BJ (cell line): Measurements from ENCODE around the gene LAMA2. TPM values are rescaled to one million over a fixed set of nuclear protein-coding genes. Genes with fewer than 3 reads are reported as not detected.

ENCODE experiments used
- CTCF ChIA-PET: fragments of 350-600 bp; formaldehyde crosslinking; extraction: SDS; loops from one replicate; lab custom pipeline; 2021; ENCODE audit warnings: antibody characterized with exemption, inconsistent platforms; lab: Yijun Ruan, JAX
- POLR2A ChIA-PET: fragments of 300-600 bp; sonication (Branson Sonifier 250); formaldehyde crosslinking; extraction: SDS; loops from one replicate; lab custom pipeline; 2021; ENCODE audit warnings: antibody characterized with exemption; lab: Charles Lee
- DNase-seq: peaks from one replicate; pipeline ENCODE4 v3.0.0-alpha.2; 2011; ENCODE audit warnings: low read depth
- H3K27me3 ChIP-seq: 2 replicates; pipeline ENCODE4 v1.6.0; 2011; ENCODE audit warnings: low read length; ENCODE audit not compliant: control insufficient read depth, insufficient read depth
- H3K36me3 ChIP-seq: 2 replicates; pipeline ENCODE4 v1.5.1; 2011; ENCODE audit warnings: low read length; ENCODE audit not compliant: control insufficient read depth, insufficient read depth
- H3K4me3 ChIP-seq: 2 replicates; pipeline ENCODE4 v1.5.1; 2011; ENCODE audit warnings: low read depth, mild to moderate bottlenecking, control low read depth, low read length
- polyA plus RNA-seq: library from polyadenylated mRNA; depleted of rRNA; stranded (reverse); fragments of >200 nt; gene quantifications from 2 replicates; pipeline ENCODE4 v1.2.3, GENCODE V29; 2011
- TF ChIP-seq, protein P1 (sequence below): IDR thresholded peaks from 2 replicates; pipeline ENCODE4 v1.5.1; 2011; ENCODE audit warnings: low read depth, mild to moderate bottlenecking, control low read depth, inconsistent platforms, low read length, moderate library complexity; ENCODE audit not compliant: insufficient read depth

LAMA2 gene
- polyA plus RNA-seq, 1 experiment: 50.0 TPM

DNA sequence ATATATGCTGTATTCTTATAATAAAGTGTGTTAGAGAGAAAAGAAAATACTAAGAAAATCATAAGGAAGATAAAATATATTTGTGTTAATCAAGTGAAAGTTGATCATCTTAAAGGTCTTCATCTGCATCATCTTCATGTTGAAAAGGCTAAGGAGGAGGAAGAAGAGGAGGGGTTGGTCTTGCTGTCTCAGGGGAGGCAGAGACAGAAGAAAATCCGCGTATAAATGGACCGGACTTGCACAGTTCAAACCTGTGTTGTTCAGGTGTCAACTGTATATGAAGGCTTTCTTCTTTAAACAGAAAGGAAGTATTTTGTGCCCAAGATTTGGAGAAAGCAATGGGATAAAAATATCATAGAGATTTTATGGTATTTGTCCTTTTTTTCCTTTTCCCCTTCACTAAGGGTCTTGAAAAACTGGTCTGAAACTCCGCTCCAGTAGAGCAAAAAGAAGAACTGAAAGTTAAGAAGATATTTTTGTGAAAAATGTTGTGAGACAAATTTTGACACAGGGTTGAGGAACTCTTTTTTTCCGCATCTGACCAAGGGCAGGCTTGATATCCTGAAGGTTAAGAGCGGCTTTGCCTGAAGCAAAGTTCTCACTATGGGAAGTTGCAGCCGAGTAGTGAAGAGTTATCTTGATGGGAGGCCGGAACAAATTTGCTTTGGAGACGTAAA, 350.7 kb downstream of the LAMA2 start:
- TF ChIP-seq, protein P1, sequence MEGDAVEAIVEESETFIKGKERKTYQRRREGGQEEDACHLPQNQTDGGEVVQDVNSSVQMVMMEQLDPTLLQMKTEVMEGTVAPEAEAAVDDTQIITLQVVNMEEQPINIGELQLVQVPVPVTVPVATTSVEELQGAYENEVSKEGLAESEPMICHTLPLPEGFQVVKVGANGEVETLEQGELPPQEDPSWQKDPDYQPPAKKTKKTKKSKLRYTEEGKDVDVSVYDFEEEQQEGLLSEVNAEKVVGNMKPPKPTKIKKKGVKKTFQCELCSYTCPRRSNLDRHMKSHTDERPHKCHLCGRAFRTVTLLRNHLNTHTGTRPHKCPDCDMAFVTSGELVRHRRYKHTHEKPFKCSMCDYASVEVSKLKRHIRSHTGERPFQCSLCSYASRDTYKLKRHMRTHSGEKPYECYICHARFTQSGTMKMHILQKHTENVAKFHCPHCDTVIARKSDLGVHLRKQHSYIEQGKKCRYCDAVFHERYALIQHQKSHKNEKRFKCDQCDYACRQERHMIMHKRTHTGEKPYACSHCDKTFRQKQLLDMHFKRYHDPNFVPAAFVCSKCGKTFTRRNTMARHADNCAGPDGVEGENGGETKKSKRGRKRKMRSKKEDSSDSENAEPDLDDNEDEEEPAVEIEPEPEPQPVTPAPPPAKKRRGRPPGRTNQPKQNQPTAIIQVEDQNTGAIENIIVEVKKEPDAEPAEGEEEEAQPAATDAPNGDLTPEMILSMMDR: no peak
- DNase-seq: no peak
- POLR2A ChIA-PET: no interaction called here
- CTCF ChIA-PET: no interaction called here
- H3K27me3 ChIP-seq: no peaks in the 10 kb centered on the region
- H3K36me3 ChIP-seq: no peaks in the 10 kb centered on the region
- no peak overlapping the region for H3K4me3 ChIP-seq

DNA sequence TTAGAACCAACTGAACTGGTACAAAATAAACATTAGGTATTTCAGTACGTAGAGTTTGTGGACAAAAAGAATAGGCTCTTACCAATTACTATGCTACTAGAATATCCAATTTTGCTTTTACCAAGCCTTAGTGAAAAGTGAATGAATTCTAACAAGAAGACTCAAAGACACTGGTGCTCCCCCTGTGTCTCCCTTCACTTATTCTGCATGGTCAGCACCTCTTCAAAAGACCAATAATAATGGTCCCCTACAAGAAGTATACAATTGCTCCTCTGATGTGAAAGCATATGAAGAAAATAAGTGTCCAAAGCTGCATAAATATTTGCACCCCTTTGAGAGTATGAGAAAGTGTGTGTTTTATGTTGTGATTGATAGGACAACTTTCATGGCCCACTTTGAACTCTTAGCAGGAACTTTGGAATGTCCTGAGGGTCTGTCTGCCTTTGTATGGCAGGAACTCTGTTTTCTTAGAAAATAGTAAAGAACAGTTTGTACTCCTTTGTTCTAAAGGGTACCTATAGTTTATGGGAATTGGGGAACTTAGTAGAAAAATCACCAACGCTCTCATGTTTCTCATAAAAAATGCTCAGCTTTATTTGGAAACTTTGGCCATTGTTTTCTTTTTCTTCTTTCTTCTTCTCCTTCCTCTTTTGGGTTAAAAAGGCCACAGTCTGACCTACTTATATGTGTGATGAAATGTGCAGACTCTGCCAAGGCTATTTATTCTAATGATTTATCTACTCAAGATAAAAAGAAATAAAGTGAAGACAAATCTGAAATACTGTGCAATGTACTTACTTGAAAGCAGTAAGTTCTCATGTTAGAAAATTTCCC, 352.4 kb downstream of the LAMA2 start:
- DNase-seq: no peak
- TF ChIP-seq, protein P1: no peak
- Histone ChIP-seq H3K27me3 (no peaks in the 10 kb centered on the region), H3K4me3 (no peak overlapping the region), H3K36me3 (no peaks in the 10 kb centered on the region)
- ChIA-PET POLR2A (no interaction called here), CTCF (no interaction called here)

DNA sequence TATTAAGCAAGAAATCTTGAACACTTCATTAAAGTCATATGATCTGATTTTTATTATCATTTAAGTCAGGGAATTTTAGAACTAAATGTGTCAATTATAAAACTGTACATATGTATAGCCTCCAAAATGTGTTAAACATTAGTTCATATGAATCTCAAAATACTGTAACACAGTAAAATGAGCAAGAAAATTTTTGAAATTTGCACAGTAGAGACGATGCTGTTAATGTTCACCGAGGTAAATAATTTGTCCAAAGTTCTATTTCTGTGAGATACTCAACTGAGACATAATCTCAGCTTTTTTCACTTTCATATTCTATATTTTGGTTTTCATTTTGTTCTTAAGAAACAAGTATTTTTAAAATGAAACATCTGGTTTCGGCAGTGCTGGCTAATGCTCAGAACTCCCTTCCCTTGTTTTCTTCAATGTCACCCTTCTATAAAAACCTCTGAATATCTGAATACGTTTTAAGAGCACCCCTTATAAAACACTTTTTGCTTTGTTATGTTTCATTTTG, 353.1 kb downstream of the LAMA2 start:
- Histone ChIP-seq H3K27me3 (no peaks in the 10 kb centered on the region), H3K36me3 (no peaks in the 10 kb centered on the region), H3K4me3 (no peak overlapping the region)
- ChIA-PET CTCF (no interaction called here), POLR2A (no interaction called here)
- TF ChIP-seq, protein P1: no peak
- DNase-seq: no peak

DNA sequence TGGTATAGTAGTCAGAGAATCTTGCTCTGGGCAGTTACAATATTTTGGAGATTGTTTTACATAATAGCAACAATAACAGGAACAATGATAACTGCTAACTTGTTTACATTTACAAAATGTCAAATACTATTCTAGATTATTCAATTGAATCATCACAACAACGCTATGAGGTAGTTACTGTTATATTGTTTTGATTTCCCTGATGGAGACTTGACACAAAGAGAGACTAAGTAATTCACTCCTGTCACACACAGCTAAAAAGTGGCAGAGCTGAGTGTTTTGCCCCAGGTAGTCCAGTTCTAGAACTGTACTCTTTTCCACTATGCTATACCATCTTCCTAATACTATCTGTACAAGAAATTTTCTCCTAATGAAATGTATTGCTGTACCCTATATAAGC, 356.1 kb downstream of the LAMA2 start:
- Histone ChIP-seq H3K27me3 (no peaks in the 10 kb centered on the region), H3K36me3 (no peaks in the 10 kb centered on the region), H3K4me3 (no peak overlapping the region)
- DNase-seq: no peak
- CTCF ChIA-PET: interaction anchor here (1.2 to 1.8 kb wide), 2 partner anchors 15 to 432 kb away, joined by 3 to 4 read pairs; no protein-coding TSS in a partner anchor
- POLR2A ChIA-PET: no interaction called here
- TF ChIP-seq, protein P1: no peak
